Measurements from ENCODE around the gene KIAA1217.

KIAA1217 gene

DNA sequence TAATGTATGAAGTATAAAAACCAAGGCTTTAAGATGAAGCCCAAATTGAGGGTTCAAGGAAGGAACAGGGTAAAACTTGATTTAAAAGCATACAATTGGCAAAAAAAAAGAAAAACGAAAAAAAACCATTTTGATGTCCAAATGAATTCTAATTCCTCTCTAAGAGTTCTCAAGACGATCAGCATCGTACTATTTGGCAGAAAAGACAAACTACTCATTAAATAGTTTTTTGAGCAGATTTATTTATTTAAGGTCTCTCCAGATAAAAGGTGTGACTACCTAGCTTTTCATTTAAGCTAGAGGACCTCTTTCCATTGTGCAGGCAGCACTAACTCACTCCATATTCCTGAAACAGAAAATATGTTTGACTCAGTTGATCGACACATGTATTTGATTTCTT is 245.0 kb downstream of the KIAA1217 start:
- H3K9ac ChIP-seq (ENCODE audit: low read depth in 1 of 2, low read length in 2 of 2): no peak overlapping the region
- no peaks in the 10 kb centered on the region for H3K36me3 ChIP-seq (ENCODE audit: control insufficient read depth in 1 of 2, insufficient read depth in 2 of 2, low read length in 2 of 2)
- peaks cover 0 to 14% of the 10 kb centered on the region in 2 donors for H3K4me1 ChIP-seq (ENCODE audit: control insufficient read depth in 1 of 2, insufficient read depth in 2 of 2, low read length in 2 of 2)
- no peaks in the 10 kb centered on the region for H3K27me3 ChIP-seq (ENCODE audit: control insufficient read depth in 1 of 2, insufficient read depth in 2 of 2, low read length in 2 of 2)
- no peak overlapping the region for H3K4me3 ChIP-seq (ENCODE audit: low read depth in 1 of 2, low read length in 2 of 2)
- no peaks in the 10 kb centered on the region for H3K9me3 ChIP-seq (ENCODE audit: control insufficient read depth in 1 of 2, low read length in 2 of 2)
- no peak overlapping the region for H3K27ac ChIP-seq (ENCODE audit: low read depth, low read length)

DNA sequence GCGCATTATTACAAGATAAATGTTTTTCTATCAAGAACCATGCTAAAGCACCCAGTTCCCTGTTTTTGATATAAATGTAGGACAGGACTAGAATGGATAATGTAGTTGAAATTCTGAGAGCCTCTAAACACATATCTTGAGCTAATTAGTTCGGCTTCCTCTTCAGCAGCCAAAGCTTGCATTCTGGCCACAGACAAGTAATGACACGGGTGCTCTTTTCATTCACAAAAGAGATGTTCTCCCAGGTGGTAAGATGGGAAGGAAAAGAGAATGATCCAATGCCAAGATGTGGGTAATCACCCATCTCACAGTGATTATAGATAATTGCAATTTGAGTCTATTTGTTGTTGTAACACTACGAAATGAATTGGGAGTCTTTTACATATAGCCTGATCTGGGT is 246.5 kb downstream of the KIAA1217 start:
- no peaks in the 10 kb centered on the region for H3K36me3 ChIP-seq (ENCODE audit: control insufficient read depth in 1 of 2, insufficient read depth in 2 of 2, low read length in 2 of 2)
- no peak overlapping the region for H3K27ac ChIP-seq (ENCODE audit: low read depth, low read length)
- no peaks in the 10 kb centered on the region for H3K27me3 ChIP-seq (ENCODE audit: control insufficient read depth in 1 of 2, insufficient read depth in 2 of 2, low read length in 2 of 2)
- no peaks in the 10 kb centered on the region for H3K9me3 ChIP-seq (ENCODE audit: control insufficient read depth in 1 of 2, low read length in 2 of 2)
- H3K4me3 ChIP-seq (ENCODE audit: low read depth in 1 of 2, low read length in 2 of 2): no peak overlapping the region
- peaks cover 0 to 14% of the 10 kb centered on the region in 2 donors for H3K4me1 ChIP-seq (ENCODE audit: control insufficient read depth in 1 of 2, insufficient read depth in 2 of 2, low read length in 2 of 2)
- H3K9ac ChIP-seq (ENCODE audit: low read depth in 1 of 2, low read length in 2 of 2): no peak overlapping the region

DNA sequence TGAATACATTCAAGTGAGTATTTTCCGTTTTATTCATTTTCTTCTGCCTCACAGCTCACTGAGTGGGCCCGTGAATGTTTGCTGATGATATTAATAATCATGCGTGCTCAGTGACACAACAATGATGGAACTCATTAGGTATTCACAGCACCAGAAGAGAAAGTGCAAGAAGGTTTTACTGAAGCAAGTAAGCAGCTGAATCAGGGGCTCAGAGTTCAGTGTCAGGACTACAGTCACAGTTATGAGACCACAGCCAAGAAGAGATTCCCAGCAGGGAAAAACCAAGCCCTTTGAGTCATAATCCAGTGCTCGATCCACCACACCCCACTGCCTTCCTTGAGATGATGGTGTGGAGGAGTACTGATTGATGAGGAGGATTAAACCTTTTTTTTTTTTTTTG is 247.4 kb downstream of the KIAA1217 start:
- Histone ChIP-seq H3K9me3 (ENCODE audit: control insufficient read depth in 1 of 2, low read length in 2 of 2) (no peaks in the 10 kb centered on the region), H3K36me3 (ENCODE audit: control insufficient read depth in 1 of 2, insufficient read depth in 2 of 2, low read length in 2 of 2) (no peaks in the 10 kb centered on the region), H3K4me3 (ENCODE audit: low read depth in 1 of 2, low read length in 2 of 2) (peak overlapping the region in 1 of 2 donors; percentile 9), H3K9ac (ENCODE audit: low read depth in 1 of 2, low read length in 2 of 2) (no peak overlapping the region), H3K27ac (ENCODE audit: low read depth, low read length) (no peak overlapping the region), H3K27me3 (ENCODE audit: control insufficient read depth in 1 of 2, insufficient read depth in 2 of 2, low read length in 2 of 2) (no peaks in the 10 kb centered on the region), H3K4me1 (ENCODE audit: control insufficient read depth in 1 of 2, insufficient read depth in 2 of 2, low read length in 2 of 2) (peaks cover 0 to 14% of the 10 kb centered on the region in 2 donors)

DNA sequence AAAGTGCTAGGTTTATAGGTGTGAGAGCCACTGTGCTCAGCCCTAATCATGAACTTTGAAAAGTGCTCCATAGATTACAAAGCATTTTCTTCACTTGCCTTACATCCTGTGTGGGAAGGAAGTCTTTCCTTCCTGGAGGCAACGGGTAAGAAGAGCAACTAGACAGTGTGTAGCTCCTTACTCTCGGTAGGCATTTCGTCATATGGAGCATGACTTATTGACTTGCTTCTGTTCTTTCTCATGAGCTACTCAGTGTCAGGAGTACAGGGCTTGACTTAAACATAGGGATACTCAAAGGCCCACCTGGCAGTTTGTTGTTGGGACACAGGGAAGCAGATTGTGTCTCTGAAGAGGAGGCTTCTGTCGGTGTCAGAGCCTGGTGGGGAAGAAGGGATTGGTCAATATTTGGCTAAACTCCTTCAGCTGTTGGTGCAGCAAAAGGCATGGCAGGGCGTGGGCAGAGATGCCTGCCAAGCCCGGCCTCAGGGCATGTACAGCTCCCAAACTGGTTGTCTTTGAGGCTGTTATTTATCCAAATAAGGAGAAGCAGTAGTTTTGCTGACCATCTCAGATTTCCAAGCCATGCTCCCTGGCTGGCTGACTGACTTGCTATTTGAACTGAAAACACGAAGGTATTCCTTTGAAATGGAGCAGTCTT is 248.9 kb downstream of the KIAA1217 start:
- Histone ChIP-seq H3K4me3 (ENCODE audit: low read depth in 1 of 2, low read length in 2 of 2) (no peak overlapping the region), H3K27me3 (ENCODE audit: control insufficient read depth in 1 of 2, insufficient read depth in 2 of 2, low read length in 2 of 2) (no peaks in the 10 kb centered on the region), H3K9me3 (ENCODE audit: control insufficient read depth in 1 of 2, low read length in 2 of 2) (no peaks in the 10 kb centered on the region), H3K36me3 (ENCODE audit: control insufficient read depth in 1 of 2, insufficient read depth in 2 of 2, low read length in 2 of 2) (no peaks in the 10 kb centered on the region), H3K9ac (ENCODE audit: low read depth in 1 of 2, low read length in 2 of 2) (no peak overlapping the region), H3K4me1 (ENCODE audit: control insufficient read depth in 1 of 2, insufficient read depth in 2 of 2, low read length in 2 of 2) (peaks cover 0 to 20% of the 10 kb centered on the region in 2 donors), H3K27ac (ENCODE audit: low read depth, low read length) (no peak overlapping the region)

DNA sequence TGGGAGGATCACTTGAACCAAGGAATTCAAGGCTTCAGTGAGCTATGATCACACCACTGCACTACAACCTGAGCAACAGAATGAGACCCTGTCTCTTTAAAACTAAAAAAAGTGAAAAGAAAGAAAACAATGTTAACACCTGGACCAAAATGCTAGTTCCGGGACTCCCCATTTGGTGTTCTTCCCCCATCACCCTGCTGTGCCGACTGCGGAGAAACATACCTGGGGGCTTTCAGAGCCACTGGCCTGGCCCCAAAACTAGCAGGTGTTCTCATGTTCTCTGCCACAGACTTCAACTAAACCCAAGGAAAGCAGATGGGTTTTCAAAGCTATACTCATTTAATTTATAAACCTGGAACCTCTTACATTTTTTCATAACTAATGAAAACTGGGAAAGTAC is 250.9 kb downstream of the KIAA1217 start:
- Histone ChIP-seq H3K4me1 (ENCODE audit: control insufficient read depth in 1 of 2, insufficient read depth in 2 of 2, low read length in 2 of 2) (peaks cover 16 to 33% of the 10 kb centered on the region in 2 donors), H3K36me3 (ENCODE audit: control insufficient read depth in 1 of 2, insufficient read depth in 2 of 2, low read length in 2 of 2) (no peaks in the 10 kb centered on the region)

DNA sequence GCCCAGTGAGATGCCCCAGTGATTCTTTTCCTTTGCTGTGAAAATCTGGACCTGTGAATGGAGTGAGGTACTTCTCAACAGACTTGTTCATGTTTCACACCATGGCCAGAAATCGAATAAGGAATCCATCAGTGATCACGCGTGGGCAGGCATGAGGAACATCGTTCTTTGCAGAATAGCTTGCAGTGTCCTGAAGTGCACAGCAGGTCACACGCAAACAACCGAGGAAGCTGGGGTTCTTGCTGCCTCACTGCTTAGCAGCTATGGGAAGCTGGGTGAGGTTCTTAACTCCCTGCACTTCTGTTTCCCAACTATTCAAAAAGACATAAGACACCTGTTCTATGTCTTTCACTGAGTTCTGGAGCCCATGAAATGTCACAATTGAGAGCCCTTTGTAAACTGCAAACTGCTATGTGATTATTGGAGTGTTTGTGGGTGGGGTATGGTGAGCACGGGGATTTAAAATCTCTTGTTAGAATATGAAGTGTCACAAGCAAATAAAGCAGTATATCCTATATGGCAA is 253.4 kb downstream of the KIAA1217 start:
- Histone ChIP-seq H3K9ac (ENCODE audit: low read depth in 1 of 2, low read length in 2 of 2) (no peak overlapping the region), H3K36me3 (ENCODE audit: control insufficient read depth in 1 of 2, insufficient read depth in 2 of 2, low read length in 2 of 2) (no peaks in the 10 kb centered on the region), H3K27ac (ENCODE audit: low read depth, low read length) (no peak overlapping the region), H3K4me3 (ENCODE audit: low read depth in 1 of 2, low read length in 2 of 2) (no peak overlapping the region), H3K9me3 (ENCODE audit: control insufficient read depth in 1 of 2, low read length in 2 of 2) (no peaks in the 10 kb centered on the region), H3K4me1 (ENCODE audit: control insufficient read depth in 1 of 2, insufficient read depth in 2 of 2, low read length in 2 of 2) (peaks cover 19 to 27% of the 10 kb centered on the region in 2 donors), H3K27me3 (ENCODE audit: control insufficient read depth in 1 of 2, insufficient read depth in 2 of 2, low read length in 2 of 2) (no peaks in the 10 kb centered on the region)

More for the DNA sequence above, 250.9 kb downstream of the KIAA1217 start:
- Histone ChIP-seq H3K9ac (ENCODE audit: low read depth in 1 of 2, low read length in 2 of 2) (no peak overlapping the region), H3K9me3 (ENCODE audit: control insufficient read depth in 1 of 2, low read length in 2 of 2) (no peaks in the 10 kb centered on the region), H3K27ac (ENCODE audit: low read depth, low read length) (no peak overlapping the region), H3K27me3 (ENCODE audit: control insufficient read depth in 1 of 2, insufficient read depth in 2 of 2, low read length in 2 of 2) (no peaks in the 10 kb centered on the region), H3K4me3 (ENCODE audit: low read depth in 1 of 2, low read length in 2 of 2) (no peak overlapping the region)

DNA sequence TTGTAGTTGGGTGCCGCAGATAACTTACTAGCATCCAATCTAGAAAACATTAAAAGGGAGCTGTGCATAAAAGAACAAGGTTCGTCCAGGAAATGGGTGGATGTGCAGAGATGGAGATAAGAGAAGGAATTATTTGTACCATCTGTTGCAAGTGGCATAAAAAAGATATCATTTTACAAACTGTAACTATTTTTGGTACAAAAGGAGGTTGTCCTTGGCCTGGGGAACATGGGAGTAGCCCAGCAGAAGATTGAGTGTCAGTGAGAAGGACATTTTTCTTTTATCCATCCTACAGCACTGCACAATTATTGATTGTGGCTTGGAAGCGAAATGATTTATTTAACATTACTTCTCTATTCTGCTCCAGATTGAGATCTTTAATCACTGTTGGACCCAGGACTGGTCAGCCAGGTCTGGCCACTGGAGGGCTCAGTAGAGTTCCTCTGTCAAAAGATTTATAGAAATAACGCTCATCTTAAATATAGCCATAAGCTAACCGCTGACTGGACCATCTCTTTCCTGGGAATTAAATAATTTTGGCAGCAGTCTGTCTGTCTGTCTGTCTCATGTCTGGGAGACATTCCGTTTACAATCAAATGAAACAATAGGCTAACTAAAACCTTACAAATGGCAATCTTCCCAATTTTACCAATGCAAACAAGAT is 254.1 kb downstream of the KIAA1217 start:
- H3K27ac ChIP-seq (ENCODE audit: low read depth, low read length): no peak overlapping the region

DNA sequence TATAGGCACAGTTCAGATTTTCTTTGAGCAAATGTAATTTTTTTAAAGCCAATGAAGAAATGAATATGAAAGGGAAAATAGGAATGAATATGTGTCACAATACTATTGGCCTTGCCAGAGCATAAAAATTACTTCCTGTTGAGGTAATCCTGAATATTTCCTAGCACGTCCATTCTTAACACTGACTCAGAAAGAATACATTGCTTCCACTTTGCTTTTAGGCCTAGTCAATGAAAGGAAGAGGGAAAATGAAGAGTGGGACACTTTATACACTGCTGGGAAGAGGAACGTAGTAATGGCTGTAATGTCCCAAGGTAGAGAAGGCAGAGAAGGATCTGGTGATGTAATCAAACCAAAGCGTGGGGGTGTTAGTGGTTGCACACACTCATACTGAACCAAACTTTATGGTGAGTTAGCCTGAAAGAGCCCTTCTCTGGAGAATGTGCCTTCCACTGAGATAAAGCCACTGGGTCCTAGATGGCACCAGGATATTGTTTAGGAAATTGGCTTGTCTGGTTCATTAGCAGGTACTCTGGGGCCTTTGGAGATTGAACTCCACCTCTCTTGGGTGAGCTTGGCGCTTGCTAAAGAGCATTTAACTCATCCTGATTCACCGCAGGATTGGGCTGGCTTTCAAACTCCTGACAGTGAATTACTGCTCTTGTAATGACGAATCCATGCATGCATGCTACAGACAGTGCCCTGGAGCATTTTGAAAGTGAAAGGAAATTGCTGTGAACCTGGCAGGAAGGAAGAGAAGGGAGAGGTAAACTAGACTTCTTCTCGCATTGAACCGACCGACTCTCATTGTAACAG is 254.9 kb downstream of the KIAA1217 start:
- peak overlapping the region; percentile 66 to 76 for H3K4me3 ChIP-seq (ENCODE audit: low read depth in 1 of 2, low read length in 2 of 2)
- peaks cover 19% of the 10 kb centered on the region in 2 donors for H3K4me1 ChIP-seq (ENCODE audit: control insufficient read depth in 1 of 2, insufficient read depth in 2 of 2, low read length in 2 of 2)
- no peaks in the 10 kb centered on the region for H3K36me3 ChIP-seq (ENCODE audit: control insufficient read depth in 1 of 2, insufficient read depth in 2 of 2, low read length in 2 of 2)
- peak overlapping the region; percentile 48 to 76 for H3K9ac ChIP-seq (ENCODE audit: low read depth in 1 of 2, low read length in 2 of 2)
- H3K9me3 ChIP-seq (ENCODE audit: control insufficient read depth in 1 of 2, low read length in 2 of 2): no peaks in the 10 kb centered on the region
- no peaks in the 10 kb centered on the region for H3K27me3 ChIP-seq (ENCODE audit: control insufficient read depth in 1 of 2, insufficient read depth in 2 of 2, low read length in 2 of 2)
- H3K27ac ChIP-seq (ENCODE audit: low read depth, low read length): peak overlapping the region; percentile 81

More for the DNA sequence above, 254.1 kb downstream of the KIAA1217 start:
- H3K9ac ChIP-seq (ENCODE audit: low read depth in 1 of 2, low read length in 2 of 2): no peak overlapping the region
- no peaks in the 10 kb centered on the region for H3K9me3 ChIP-seq (ENCODE audit: control insufficient read depth in 1 of 2, low read length in 2 of 2)
- no peaks in the 10 kb centered on the region for H3K27me3 ChIP-seq (ENCODE audit: control insufficient read depth in 1 of 2, insufficient read depth in 2 of 2, low read length in 2 of 2)
- no peaks in the 10 kb centered on the region for H3K36me3 ChIP-seq (ENCODE audit: control insufficient read depth in 1 of 2, insufficient read depth in 2 of 2, low read length in 2 of 2)
- H3K4me1 ChIP-seq (ENCODE audit: control insufficient read depth in 1 of 2, insufficient read depth in 2 of 2, low read length in 2 of 2): peaks cover 19 to 23% of the 10 kb centered on the region in 2 donors
- H3K4me3 ChIP-seq (ENCODE audit: low read depth in 1 of 2, low read length in 2 of 2): peak overlapping the region in 1 of 2 donors; percentile 76

DNA sequence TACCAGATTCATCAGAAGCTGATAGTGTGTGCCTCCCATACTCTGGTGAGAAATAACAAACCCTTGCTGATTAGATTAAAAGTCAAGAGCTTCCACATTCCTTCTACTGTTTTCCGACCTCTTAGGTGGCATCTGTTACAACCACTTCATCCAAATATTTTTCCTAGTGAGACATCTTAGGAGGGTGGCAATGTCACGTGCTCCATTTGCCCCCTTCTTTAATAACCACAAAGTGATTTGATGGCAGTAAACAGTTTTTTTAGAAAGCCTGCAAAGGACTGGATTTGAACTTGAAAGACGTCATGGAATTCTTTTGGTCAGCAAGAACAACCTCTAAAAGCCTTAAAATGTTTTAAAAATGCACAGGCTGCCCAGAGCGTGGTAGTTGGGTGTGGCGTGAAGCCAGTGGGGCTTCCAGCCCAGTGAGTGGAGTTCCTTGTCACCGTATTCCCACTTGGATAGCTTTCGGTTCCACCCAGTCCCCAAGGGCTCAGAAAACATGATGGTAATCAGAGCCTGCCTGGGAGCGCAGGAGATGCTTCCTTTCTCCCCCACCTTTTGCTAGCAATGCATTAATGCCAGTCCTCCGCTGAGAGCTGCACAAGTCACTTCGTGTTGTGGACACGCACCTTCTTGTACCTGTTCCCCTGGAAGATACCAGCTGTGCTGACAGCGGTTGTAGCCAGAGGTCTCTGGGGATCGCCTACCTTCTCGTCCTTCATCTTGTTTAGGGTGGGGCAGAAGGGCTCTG is 256.4 kb downstream of the KIAA1217 start:
- no peaks in the 10 kb centered on the region for H3K27me3 ChIP-seq (ENCODE audit: control insufficient read depth in 1 of 2, insufficient read depth in 2 of 2, low read length in 2 of 2)
- H3K27ac ChIP-seq (ENCODE audit: low read depth, low read length): peak overlapping the region; percentile 81
- H3K36me3 ChIP-seq (ENCODE audit: control insufficient read depth in 1 of 2, insufficient read depth in 2 of 2, low read length in 2 of 2): no peaks in the 10 kb centered on the region
- peak overlapping the region; percentile 66 to 76 for H3K4me3 ChIP-seq (ENCODE audit: low read depth in 1 of 2, low read length in 2 of 2)
- H3K9me3 ChIP-seq (ENCODE audit: control insufficient read depth in 1 of 2, low read length in 2 of 2): no peaks in the 10 kb centered on the region
- peak overlapping the region; percentile 60 to 76 for H3K9ac ChIP-seq (ENCODE audit: low read depth in 1 of 2, low read length in 2 of 2)
- H3K4me1 ChIP-seq (ENCODE audit: control insufficient read depth in 1 of 2, insufficient read depth in 2 of 2, low read length in 2 of 2): peaks cover 24 to 26% of the 10 kb centered on the region in 2 donors

Data from duodenal mucosa (tissue), 2 donors.